GM19240 (cell line): Measurements from ENCODE around the gene LAMA3.

ENCODE experiments used
- DNase-seq: peaks from one replicate; pipeline ENCODE4 v3.0.0; 2011; ENCODE audit warnings: low spot score; ENCODE audit not compliant: insufficient read length

The LAMA3 gene

GRCh38 chr18:23871410-23871809 is 182.2 kb downstream of the LAMA3 start:
- DNase-seq = no peak

GRCh38 chr18:23872701-23873550 is 183.7 kb downstream of the LAMA3 start:
- no peak for DNase-seq

GRCh38 chr18:23875966-23876895 is 187.0 kb downstream of the LAMA3 start:
- no peak for DNase-seq

GRCh38 chr18:23876921-23877320 is 187.7 kb downstream of the LAMA3 start:
- no peak for DNase-seq

GRCh38 chr18:23877371-23877770 is 188.1 kb downstream of the LAMA3 start:
- DNase-seq = no peak

- no peak for DNase-seq
Observed at GRCh38 chr18:23878336-23878900, 189.2 kb downstream of the LAMA3 start.

GRCh38 chr18:23879126-23879525 is 189.9 kb downstream of the LAMA3 start:
- DNase-seq = no peak

- DNase-seq = no peak
Observed at GRCh38 chr18:23879544-23879943, 190.3 kb downstream of the LAMA3 start.

GRCh38 chr18:23879966-23880565 is 190.8 kb downstream of the LAMA3 start:
- no peak for DNase-seq

GRCh38 chr18:23880931-23881617 is 191.8 kb downstream of the LAMA3 start:
- no peak for DNase-seq

- DNase-seq = no peak
Observed at GRCh38 chr18:23881778-23882177, 192.5 kb downstream of the LAMA3 start.

- DNase-seq = no peak
Observed at GRCh38 chr18:23882616-23883276, 193.5 kb downstream of the LAMA3 start.

- no peak for DNase-seq
Observed at GRCh38 chr18:23883277-23883790, 194.1 kb downstream of the LAMA3 start.

GRCh38 chr18:23884681-23885375 is 195.6 kb downstream of the LAMA3 start:
- no peak for DNase-seq

GRCh38 chr18:23885750-23886149 is 196.5 kb downstream of the LAMA3 start:
- no peak for DNase-seq

GRCh38 chr18:23887035-23887434 is 197.8 kb downstream of the LAMA3 start:
- DNase-seq = no peak

GRCh38 chr18:23887493-23887892 is 198.2 kb downstream of the LAMA3 start:
- DNase-seq = no peak

- no peak for DNase-seq
Observed at GRCh38 chr18:23888881-23889280, 199.6 kb downstream of the LAMA3 start.

- DNase-seq = no peak
Observed at GRCh38 chr18:23889907-23890306, 200.7 kb downstream of the LAMA3 start.

GRCh38 chr18:23890589-23890988 is 201.3 kb downstream of the LAMA3 start:
- DNase-seq = no peak
